Measurements from ENCODE around the gene TMEM141.

Gene TMEM141

GRCh38 chr9:136769710-136770191 is 21.4 kb upstream of the TMEM141 start:
- ChIA-PET POLR2A (ENCODE audit: low non-redundant PET) (no interaction called here), CTCF (interaction anchor here (0.7 to 1.2 kb wide), 4 partner anchors 8 to 193 kb away, joined by 3 to 7 read pairs (median 4); partner anchors contain the start of gene LCN8)
- TF ChIP-seq, protein P1, sequence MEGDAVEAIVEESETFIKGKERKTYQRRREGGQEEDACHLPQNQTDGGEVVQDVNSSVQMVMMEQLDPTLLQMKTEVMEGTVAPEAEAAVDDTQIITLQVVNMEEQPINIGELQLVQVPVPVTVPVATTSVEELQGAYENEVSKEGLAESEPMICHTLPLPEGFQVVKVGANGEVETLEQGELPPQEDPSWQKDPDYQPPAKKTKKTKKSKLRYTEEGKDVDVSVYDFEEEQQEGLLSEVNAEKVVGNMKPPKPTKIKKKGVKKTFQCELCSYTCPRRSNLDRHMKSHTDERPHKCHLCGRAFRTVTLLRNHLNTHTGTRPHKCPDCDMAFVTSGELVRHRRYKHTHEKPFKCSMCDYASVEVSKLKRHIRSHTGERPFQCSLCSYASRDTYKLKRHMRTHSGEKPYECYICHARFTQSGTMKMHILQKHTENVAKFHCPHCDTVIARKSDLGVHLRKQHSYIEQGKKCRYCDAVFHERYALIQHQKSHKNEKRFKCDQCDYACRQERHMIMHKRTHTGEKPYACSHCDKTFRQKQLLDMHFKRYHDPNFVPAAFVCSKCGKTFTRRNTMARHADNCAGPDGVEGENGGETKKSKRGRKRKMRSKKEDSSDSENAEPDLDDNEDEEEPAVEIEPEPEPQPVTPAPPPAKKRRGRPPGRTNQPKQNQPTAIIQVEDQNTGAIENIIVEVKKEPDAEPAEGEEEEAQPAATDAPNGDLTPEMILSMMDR (conservative IDR thresholded peaks at IDR 0.05; ENCODE audit: low read depth): no peak; the same call in 1 of the 2 replicates
- H3K27ac ChIP-seq: no peak overlapping the region
- peak; percentile 34 for DNase-seq (ENCODE audit: low spot score)

- no peak for DNase-seq (ENCODE audit: low spot score)
- TF ChIP-seq, protein P1 (conservative IDR thresholded peaks at IDR 0.05; ENCODE audit: low read depth): no peak
- CTCF ChIA-PET: no interaction called here
- H3K27ac ChIP-seq: no peak overlapping the region
- POLR2A ChIA-PET (ENCODE audit: low non-redundant PET): no interaction called here
Measured at GRCh38 chr9:136771907-136772415, 19.2 kb upstream of the TMEM141 start.

DNA sequence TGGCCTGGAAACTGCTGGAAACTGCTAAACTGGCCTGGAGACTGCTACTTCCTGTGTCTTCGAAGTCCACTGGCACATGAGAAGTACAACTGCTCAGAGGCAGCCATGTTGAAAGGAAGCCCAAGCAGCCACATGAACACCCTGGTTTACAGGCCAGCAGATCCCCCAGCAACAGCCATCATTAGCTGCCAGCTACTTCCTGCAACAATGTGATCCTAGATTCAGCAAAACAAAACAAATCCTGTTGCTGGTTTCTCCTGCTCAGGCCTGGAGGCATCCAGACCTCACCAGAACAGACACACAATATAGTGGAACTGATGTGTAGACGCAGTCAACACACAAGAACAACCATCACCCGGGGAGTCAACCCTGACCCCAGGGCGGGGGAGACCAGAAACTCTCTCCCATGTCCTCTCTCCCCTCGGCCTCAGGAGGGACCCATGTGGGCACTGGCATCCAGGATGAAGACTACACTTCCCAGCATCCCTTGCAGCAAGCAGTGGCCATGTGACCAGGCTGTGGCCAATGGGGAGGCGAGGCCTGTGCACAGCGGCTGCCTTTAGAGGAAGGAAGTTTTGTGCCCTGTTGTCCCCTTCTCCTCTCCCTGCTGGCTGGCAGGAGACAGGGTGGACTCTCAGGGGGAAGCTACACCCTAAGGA is 17.6 kb upstream of the TMEM141 start:
- DNase-seq (ENCODE audit: low spot score): peak; percentile 47
- ChIA-PET POLR2A (ENCODE audit: low non-redundant PET) (no interaction called here), CTCF (interaction anchor here (0.7 to 1.3 kb wide), 2 partner anchors 14 to 255 kb away, joined by 3 read pairs; no protein-coding TSS in a partner anchor)
- TF ChIP-seq, protein P1 (conservative IDR thresholded peaks at IDR 0.05; ENCODE audit: low read depth): no peak
- H3K27ac ChIP-seq: no peak overlapping the region

- H3K27ac ChIP-seq: no peak overlapping the region
- no peak for DNase-seq (ENCODE audit: low spot score)
- TF ChIP-seq, protein P1 (conservative IDR thresholded peaks at IDR 0.05; ENCODE audit: low read depth): no peak
- POLR2A ChIA-PET (ENCODE audit: low non-redundant PET): no interaction called here
- CTCF ChIA-PET: interaction anchor here (0.5 to 1.3 kb wide), 3 partner anchors 13 to 254 kb away, joined by 3 read pairs; no protein-coding TSS in a partner anchor
Measured at GRCh38 chr9:136774416-136775045, 16.6 kb upstream of the TMEM141 start.

DNA sequence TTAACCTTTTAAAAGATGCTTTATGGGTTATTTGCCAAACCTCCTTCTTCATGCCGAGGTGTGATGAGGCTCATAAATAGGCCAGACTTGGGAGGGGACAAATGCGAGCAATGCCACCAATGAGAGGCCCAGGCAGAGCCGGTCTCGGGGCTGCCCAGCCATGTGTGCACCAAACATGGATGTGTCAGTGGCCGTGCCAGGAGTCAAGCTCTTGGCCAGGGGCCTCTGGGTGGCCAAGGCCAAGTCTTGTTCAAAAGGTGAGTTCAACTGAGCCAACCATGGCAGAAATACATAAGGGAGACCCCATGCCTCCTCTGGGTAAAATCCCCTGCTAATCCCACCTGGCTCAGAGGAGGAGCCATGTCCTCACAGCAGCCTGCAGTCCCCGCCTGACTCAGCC is 16.0 kb upstream of the TMEM141 start:
- H3K27ac ChIP-seq: no peak overlapping the region
- CTCF ChIA-PET: no interaction called here
- POLR2A ChIA-PET (ENCODE audit: low non-redundant PET): interaction anchor here (0.6 kb wide), 1 partner anchor 48 kb away, joined by 8 read pairs; no protein-coding TSS in a partner anchor
- no peak for DNase-seq (ENCODE audit: low spot score)
- TF ChIP-seq, protein P1 (conservative IDR thresholded peaks at IDR 0.05; ENCODE audit: low read depth): no peak

- DNase-seq (ENCODE audit: low spot score): no peak
- CTCF ChIA-PET: interaction anchor here (0.7 to 2.1 kb wide), 7 partner anchors 11 to 287 kb away, joined by 3 to 11 read pairs (median 5); partner anchors contain the start of gene LCN8
- H3K27ac ChIP-seq: no peak overlapping the region
- TF ChIP-seq, protein P1 (conservative IDR thresholded peaks at IDR 0.05; ENCODE audit: low read depth): no peak
- POLR2A ChIA-PET (ENCODE audit: low non-redundant PET): no interaction called here
Measured at GRCh38 chr9:136776947-136777346, 14.2 kb upstream of the TMEM141 start.
